Ramos (cell line): Measurements from ENCODE around the gene ZHX3.

Source experiments
- in situ Hi-C: fragments of 300-500 bp; cut with MboI; formaldehyde crosslinking; loops from one replicate; pipeline ENCODE4 v1.14.3; 2022; ENCODE audit warnings: low sequenced_read_pairs; ENCODE audit not compliant: unreplicated experiment

The ZHX3 gene

DNA sequence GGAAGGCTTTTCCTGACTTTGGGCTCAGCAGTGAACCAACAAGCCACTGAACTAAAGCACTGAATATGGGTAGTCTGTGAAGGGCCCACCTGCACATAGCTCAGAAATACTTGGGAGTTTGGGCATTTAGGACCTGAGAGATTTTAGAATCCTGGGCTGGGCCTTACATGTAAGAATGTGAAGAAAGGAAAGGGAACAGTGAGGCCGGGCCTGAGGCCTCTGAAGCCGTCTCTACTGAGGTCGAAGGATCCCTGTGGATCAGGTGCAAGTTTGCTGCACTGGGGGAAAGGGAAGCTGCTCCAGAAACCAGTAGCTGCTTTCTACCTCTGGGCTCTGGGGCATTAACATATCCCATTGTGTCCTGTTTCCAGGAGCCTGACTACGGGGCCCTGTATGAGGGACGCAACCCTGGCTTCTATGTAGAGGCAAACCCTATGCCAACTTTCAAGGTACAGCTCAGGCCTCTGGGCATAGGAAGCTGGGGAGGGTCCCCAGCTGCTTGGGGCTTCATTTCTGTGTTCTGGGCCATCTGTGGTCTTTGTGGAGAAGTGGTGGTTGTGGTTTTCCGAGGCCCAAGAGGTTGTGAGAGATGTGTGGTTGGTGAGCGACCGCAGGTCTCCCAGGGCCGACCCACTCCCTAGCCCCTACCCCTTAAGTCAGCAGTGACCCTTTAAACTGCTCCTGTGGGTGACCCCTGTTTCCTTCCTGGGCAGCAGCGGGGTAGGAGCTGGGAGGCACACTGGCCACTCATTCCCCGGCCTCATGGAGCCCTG lies 149.9 kb downstream of the ZHX3 start:
- in situ Hi-C loops = no loop called here

DNA sequence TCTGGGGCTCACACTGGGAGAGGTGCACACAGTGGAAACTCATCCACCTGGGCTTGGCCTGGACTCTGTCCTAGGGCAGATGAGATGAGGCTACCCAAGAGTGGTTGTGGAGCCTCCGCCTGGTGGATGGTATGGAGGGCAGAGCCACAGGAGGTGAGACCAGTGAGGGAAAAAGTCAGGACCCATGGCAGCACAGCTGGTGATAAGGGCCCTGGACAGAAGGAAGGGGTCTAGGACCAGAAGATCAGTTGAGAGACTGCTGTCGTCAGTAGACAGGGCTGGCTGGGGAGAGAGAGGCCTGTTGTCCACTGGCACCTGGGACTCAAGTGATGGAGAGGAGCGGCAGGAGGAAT lies 150.4 kb downstream of the ZHX3 start:
- in situ Hi-C loops = no loop called here

DNA sequence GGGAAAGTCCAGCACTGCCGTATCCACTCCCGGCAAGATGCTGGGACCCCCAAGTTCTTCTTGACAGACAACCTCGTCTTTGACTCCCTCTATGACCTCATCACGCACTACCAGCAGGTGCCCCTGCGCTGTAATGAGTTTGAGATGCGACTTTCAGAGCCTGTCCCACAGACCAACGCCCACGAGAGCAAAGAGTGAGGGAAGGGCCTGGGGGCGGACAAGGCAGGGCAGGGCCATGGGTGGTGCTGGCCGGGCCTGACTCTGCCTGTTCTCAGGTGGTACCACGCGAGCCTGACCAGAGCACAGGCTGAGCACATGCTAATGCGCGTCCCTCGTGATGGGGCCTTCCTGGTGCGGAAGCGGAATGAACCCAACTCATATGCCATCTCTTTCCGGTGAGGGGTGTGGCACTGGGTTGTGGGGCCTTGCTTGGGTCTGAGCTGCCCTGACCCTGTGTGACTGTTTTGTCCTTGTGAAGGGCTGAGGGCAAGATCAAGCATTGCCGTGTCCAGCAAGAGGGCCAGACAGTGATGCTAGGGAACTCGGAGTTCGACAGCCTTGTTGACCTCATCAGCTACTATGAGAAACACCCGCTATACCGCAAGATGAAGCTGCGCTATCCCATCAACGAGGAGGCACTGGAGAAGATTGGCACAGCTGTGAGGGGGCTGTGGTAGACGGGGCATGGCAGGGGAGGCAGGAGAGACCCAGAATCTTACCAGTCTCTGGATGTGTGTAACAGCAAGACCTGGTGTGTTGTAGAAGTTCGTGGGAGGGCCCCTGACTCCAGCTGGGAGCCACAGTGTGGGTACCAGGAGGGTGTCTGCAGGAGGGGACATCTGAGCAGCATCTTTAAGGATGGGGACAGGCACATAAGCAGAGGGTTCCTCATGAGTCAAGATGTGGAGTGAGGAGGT lies 151.1 kb downstream of the ZHX3 start:
- in situ Hi-C loops = no loop called here

DNA sequence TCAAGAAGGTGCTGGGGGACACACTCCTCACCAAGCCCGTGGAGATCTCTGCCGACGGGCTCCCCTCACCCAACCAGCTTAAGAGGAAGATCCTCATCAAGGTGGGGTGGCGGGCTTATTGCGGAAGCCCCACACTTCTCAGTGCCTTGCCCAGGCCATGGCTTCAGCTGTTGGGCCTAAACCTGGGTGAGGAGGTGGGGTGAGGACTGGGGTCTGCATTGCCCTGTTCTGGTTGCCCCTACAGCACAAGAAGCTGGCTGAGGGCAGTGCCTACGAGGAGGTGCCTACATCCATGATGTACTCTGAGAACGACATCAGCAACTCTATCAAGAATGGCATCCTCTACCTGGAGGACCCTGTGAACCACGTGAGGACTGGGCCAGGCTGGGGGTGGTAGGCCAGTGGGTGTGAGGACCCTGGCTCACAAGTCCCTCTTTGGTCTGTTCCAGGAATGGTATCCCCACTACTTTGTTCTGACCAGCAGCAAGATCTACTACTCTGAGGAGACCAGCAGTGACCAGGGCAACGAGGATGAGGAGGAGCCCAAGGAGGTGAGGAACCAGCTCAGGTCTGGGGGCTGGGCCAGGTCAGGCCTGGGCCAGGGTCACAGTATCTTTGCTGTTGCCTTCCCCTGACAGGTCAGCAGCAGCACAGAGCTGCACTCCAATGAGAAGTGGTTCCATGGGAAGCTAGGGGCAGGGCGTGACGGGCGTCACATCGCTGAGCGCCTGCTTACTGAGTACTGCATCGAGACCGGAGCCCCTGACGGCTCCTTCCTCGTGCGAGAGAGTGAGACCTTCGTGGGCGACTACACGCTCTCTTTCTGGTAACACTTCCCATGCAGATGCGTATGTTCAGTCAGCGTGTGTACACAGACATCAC lies 152.3 kb downstream of the ZHX3 start:
- in situ Hi-C loops = no loop called here

DNA sequence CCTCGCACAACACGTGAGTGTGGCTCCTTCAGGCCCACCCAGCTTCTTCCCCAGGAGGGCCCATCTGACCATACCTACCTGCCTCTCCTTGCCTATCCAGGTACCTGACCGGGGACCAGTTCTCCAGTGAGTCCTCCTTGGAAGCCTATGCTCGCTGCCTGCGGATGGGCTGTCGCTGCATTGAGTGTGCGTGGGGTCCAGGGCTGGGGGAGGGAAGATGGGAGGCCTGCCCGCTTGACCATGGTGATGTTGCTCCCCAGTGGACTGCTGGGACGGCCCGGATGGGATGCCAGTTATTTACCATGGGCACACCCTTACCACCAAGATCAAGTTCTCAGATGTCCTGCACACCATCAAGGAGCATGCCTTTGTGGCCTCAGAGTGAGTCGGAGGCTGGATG lies 153.7 kb downstream of the ZHX3 start:
- in situ Hi-C loops = no loop called here

DNA sequence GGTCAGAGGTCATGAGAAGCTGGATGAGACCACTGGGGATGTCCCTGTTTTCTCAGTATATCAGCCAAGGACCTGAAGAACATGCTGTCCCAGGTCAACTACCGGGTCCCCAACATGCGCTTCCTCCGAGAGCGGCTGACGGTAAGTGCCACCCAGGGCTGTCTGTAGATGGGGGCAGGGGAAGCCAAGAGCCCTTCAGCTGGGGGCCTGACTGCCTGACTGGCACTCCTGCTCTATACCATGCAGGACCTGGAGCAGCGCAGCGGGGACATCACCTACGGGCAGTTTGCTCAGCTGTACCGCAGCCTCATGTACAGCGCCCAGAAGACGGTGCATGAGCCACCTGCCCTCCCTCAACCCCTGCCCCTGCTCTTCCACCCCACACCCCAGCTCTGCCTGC lies 155.1 kb downstream of the ZHX3 start:
- in situ Hi-C loops = no loop called here

DNA sequence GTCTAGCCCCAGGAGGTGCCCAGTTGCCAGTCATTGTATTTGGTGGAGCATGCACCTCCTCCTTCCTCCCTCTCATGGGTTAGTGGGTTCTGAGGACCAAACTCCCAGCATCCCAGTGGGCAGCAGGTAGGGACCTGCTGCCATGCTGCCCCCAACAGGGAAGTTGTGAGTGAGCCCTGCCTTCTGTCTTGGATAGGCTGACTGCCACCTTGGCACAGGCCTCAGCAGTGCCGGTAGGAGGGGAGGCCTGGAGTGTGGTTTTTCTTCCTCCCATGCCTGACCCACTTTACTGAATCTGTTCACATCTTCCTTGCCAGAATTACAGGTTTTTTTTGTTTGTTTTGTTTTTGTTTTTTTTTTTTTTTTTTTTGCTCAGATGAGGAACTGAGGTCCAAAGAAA lies 155.6 kb downstream of the ZHX3 start:
- in situ Hi-C loops = no loop called here

DNA sequence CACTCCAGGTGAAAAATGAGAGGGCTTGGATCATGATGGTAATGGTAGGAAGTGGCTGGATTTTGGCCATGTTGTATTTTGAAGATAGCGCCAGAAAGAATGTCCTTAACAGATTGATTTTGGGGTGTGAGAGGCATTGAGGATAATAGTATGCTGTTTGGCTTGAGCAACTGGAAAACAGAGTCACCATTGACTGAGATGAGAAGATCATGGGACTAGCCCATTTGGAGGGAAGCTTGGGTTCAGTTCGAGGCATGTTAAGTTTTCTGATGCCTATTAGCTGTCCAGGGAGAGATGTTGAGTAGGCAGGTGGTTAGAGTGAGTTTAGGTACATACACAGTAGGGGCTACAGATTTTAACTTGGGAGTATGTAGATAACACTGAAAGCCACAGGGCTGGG lies 156.8 kb downstream of the ZHX3 start:
- in situ Hi-C loops = no loop called here

DNA sequence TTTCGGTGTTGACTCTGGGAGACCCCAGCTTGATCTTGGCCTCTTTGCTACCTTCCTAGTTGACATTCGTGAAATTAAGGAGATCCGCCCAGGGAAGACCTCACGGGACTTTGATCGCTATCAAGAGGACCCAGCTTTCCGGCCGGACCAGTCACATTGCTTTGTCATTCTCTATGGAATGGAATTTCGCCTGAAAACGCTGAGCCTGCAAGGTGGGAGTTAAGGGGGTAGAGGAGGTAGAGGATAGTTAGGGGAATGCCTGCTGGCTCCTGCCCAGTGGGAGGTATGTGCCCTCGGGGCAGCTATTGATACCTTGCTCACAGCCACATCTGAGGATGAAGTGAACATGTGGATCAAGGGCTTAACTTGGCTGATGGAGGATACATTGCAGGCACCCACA lies 158.0 kb downstream of the ZHX3 start:
- in situ Hi-C loops = no loop called here

DNA sequence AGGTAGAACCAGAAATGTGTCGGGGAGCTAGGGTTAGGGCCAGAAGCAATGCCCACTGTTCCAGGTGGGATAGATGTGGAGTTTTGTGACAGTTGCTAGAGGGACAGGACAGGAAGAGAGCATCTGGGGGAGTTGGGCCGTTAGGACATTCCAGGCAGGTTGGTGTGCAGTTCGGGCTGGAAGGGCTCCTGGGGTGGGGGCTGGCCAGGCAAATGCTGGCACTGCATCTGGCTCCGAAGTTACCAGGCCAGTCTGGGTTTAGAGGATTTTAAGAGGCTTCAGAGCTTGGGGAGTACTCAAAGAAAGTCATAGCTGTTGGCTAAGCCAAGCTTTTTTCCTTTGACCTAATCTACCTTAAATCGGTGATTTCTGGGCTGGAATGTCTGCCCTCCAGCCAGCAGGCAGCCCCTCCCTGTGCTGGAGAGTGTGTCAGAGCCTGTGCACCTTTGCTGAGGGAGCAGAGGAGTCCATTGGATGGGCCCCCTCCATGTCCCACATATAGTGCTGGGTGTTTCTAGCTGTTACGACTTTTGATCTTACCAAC lies 159.4 kb downstream of the ZHX3 start:
- in situ Hi-C loops = no loop called here

DNA sequence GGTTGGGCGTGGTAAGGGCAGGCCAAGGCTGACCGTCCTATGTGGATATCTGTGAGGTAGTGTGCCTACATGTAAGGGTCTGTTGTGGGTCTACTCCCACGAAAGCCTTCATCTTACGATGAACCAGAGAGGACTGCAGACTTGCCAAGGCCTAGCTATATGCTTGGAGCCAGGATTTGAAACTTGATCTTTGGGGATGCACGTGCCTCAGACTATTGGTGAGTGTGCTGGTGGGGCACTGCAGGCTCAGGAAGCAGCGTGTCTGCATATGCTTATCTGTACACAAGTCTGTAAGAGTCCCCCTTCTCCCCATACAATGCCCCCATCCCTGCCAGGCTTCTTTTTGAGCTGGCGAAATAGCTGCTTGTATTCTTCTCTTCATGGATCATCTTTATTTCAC lies 162.3 kb downstream of the ZHX3 start:
- in situ Hi-C loops = no loop called here

DNA sequence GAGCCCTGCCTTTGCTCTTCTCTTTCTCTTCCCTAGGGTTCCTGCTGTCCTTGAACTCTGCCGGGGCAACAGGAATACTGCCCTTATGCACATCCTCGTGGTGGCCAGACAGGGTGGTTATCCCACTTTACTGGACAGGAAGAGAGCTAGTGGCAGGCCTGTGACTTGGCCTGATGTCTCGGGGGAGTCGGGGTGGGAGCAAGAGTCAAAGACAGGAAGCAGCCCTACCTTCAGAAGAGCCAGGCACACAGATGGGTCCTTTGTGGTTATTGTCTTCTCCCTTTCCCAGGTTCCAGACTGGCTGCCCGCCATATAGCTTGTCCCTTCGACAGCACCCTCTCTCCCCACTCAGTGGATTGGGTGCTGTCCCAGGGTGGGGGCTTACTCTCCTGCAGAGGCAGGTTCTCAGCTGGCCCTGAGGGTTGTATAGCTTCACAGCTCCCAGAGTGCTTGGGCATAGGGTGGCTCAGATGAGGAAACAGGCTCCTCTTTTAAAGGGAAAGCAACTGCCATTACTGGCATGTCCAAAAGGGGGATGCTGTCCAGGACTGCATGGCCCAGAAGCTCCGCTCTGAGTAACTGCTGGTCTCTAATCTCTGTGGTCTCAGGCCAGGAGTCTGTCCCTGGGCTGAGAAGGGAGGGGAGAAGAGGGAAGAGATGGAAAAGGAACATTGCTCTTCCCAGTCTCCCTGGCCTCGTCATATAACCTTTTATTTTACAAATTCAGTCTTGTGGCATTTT lies 162.9 kb downstream of the ZHX3 start:
- in situ Hi-C loops = no loop called here

DNA sequence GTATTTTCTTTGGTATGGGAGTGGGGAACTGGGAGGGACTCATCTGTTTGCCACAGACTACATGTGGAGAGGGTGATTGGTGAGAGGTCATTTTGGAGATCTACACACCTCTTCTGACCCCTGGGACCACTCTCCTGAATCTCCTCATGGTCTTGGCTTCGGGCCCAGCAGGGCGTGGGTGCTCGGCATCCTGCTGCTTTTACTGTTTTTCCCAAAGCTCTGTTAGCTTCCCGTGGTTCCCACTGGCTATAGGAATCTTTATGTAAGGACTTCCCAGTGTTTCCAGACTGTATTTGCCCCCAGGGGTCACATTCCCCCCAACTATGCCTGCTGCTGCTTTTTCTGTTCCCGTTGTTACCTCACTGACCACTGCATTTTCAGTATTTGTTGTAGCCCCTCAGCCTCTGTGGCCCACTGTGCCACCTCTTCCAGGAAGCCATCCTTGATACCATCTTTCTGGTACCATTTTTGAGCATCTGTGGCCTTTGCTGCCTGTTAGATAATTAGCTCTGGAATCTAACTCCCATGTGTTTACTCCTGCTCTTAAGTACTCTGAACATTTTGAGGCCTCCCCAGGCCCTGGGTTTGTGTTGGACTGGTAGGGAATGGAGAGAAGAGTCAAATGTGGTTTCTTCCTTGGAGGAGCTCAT lies 165.3 kb downstream of the ZHX3 start:
- in situ Hi-C loops = no loop called here

DNA sequence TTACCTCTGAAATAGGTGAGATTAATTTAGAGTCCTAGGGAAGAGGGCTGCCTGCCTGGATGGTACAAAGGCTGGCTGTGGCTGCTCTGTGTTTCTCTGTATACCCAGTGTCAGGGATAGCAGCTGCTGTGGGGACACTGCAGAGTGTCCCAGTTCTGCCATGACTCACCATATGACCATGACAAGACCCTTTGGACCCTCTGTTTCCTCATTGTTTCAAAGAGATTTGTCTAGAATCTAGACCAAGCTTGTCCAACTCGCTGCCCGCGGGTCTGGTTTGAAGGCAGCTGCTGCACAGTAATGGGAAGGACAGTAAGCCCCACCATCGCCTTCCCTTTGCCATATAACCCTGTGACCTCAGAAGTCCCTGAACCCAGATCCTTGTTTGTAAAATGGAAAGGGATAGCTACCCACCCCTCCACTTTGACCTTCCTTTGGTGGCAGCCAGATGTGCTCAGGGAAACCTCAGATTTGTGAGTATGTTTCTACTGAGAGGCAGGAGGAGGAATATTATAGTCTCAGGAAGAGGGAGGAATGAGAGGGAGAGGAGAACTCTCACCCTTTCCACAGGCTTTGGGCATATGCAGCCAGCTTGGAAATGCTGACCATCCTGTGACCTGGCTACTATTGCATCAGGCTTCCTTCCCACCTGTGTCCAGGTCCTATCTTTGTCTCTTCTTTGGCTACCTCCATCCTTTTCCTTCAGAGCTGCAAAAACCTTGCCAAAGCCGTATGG lies 166.2 kb downstream of the ZHX3 start:
- in situ Hi-C loops = no loop called here

DNA sequence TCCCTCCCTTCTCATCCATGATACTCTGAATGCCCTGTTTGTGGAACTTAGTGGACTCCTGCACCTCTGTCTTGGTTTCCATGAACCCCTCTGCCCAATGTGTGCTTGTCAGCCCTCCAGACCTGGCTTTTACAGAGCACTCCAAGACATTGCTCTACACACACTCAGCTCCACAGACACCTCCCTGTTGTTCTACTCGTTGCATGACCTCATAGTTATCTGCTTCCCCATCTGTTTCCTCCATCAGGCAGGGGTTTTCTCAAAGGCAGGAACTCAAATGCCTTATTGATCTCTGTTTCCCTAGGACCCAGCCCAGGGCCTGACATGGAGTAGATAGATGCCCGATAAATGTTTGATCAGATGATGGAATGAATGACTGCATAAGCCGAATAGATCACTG lies 166.9 kb downstream of the ZHX3 start:
- in situ Hi-C loops = no loop called here

DNA sequence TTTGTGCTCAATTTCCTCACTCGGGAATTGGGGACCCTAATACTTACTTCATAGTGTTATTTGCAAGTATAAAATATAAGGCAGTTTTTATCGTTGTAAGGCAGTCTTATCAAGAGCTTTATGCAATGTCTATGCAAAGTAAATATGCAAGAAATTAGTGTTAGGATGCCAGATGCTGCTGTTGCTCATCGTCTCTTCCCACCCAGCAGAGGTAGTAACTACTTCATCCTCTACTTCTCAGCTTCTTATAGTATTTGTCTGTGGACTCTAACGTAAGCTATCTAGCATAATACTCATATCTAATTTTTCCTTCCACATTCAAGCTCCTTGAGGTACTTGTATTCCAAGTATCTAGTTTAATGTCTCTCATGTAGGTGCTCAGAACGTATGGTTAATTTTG lies 168.6 kb downstream of the ZHX3 start:
- in situ Hi-C loops = no loop called here

DNA sequence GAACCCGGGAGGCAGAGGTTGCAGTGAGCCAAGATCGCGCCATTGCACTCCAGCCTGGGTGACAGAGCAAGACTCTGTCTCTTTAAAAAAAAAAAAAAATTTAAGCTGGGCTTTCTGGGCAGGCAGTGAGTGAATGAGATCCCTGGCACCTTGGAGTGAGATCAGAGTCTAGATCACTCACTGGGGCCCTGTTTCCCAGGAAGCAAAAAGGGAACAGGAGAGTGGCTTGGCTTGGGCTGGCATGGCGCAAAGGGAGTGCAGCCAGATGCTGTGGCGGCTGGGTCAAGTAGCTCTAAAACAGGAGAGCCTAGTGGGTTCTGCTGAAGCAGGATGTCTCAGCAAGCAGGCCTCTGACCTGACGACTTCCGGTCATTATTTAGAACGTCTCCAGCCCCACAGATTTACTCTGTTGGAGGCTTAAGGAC lies 169.8 kb downstream of the ZHX3 start:
- in situ Hi-C loops = no loop called here

DNA sequence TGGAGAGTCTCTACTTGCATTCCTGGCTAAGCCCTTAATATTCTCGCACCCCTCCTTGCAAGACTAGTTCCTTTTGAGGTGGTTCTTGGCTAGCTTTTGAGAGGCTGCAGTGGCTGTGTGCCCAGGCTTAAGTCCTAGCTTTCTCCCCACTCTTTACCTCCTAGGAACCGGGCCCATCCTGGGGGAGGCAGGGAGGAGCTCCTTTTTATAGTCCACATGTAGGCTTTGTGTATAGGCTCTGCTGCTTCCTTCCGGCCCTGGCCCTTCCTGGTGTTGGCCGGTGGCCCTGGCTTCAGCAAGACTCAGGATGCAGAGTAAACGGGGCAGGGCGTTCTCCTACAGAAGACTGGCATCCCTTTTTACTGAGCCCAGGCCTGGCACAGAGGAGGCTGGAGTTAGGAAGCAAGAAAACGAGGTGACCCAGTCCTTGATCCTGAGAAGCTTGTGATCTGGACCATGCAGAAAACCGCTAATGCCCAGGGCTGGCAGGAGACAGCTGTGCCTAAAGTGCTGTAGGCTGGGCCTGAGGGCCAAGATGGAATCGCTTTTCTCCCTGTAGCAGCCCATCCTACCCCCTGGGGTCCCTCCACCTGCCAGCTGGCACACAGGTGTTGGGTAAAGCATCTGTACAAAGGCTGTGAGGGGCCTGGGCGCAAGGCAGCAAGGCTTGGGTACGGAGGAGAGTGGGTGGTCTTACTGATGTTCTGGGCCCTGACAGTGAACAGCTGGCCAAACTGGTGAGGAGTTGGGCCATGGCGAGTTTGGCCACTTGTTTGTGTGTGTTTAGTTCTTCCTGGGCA lies 171.5 kb downstream of the ZHX3 start:
- in situ Hi-C loops = no loop called here
